PC-3 (cell line): Measurements from ENCODE around the gene MLEC.

Experiments used
- CTCF ChIP-seq: fragments of 300-600 bp; sonication (generic); conservative IDR thresholded peaks from 2 replicates; pipeline ENCODE4 v1.5.1; 2017; ENCODE audit warnings: antibody characterized with exemption, low read depth, mild to moderate bottlenecking, low read length
- EZH2 ChIP-seq: fragments of 300-600 bp; sonication (generic); IDR thresholded peaks from one replicate; pipeline ENCODE4 v1.6.1; 2017; ENCODE audit warnings: antibody characterized with exemption, mild to moderate bottlenecking, low read length; ENCODE audit not compliant: unreplicated experiment
- EZH2phosphoT487 ChIP-seq: fragments of 300-600 bp; sonication (generic); IDR thresholded peaks from 2 replicates; pipeline ENCODE4 v1.6.1; 2018; ENCODE audit warnings: mild to moderate bottlenecking, antibody characterized with exemption, low read length, borderline replicate concordance

DNA sequence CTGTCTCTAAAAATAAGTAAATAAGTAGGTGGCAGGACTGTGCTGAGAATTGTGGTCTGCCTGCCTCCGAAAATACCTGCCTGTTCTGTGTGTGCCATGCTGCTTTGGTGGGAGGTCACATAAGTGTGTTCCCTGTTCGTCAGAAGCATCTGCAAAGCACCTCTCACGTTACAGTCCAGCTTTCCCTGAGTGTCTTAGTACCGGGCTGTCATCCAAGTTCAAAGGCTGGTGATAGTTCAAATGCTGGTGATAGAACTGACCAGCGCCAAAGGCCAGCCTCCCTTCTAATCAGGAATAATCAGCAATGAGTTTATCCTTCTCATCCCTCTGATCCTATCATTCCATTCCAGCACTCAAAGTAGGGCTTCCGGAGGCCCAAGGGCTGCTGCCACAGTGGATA lies 40.9 kb upstream of the MLEC start:
- no peak for TF ChIP-seq CTCF
- TF ChIP-seq EZH2 = no peak
- no peak for TF ChIP-seq EZH2phosphoT487
